Measurements from ENCODE around the gene CRYGB. TPM values are rescaled to one million over a fixed set of nuclear protein-coding genes. Genes with fewer than 3 reads are reported as not detected.
"Not testable (repeated sequence)": the region's sequence is repeated elsewhere in the genome, so short reads cannot be mapped to it uniquely, and the experiment has no call there.

The CRYGB gene
- polyA plus RNA-seq, 5 donors = not detected

DNA sequence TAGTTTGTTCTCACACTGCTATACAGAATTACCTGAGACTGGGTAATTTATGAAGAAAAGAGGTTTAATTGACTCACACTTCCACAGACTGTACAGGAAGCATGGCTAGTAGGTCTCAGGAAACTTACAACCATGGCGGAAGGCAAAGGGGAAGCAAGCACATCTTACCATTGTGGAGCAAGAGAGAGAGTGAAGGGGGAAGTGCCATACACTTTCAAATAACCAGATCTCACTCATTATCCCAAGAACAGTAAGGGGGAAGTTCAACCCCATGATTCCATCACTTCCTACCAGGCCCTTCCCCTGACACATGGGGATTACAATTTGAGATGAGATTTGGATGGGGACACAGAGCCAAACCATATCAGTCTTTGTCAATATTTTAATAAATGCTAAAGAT is 5.0 kb upstream of the CRYGB start:
- no peak for DNase-seq

DNA sequence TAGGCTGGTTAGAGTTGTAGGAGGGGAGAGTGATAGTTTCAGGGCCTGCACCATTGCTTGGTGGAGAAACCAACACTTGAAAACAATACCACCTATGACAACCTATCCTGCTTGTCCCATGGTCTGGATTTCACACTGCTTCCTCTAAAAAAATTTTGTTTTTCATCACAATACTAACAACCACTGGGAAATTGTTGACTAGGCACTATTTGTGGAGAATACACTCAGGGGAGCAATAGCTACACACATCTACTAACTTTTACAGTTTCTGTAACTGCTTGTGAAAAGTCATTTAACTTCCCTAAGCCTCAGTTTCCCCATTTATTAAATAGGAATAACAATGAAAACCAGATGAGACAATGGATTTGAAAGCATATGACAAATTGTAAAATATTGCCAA is 4.1 kb upstream of the CRYGB start:
- DNase-seq = no peak

DNA sequence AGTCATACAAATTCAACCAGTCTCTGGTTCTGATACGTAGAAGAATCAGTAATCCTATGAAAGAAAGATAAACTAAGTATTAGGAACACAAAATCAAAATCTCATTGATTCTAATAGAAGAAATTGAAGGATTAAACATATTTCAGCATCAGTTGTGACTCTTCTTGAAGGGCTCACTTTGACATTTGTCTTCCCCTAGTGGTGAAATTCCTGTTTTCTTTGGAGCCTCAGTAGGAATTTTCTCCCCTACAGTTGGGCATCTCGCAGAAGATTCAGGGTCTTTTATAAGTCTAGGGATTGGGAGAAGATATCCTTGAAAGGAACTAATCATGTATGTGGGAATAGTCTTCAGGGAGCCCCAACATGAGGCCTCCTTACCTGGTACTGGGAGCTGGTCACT is 2.8 kb upstream of the CRYGB start:
- DNase-seq = no peak

DNA sequence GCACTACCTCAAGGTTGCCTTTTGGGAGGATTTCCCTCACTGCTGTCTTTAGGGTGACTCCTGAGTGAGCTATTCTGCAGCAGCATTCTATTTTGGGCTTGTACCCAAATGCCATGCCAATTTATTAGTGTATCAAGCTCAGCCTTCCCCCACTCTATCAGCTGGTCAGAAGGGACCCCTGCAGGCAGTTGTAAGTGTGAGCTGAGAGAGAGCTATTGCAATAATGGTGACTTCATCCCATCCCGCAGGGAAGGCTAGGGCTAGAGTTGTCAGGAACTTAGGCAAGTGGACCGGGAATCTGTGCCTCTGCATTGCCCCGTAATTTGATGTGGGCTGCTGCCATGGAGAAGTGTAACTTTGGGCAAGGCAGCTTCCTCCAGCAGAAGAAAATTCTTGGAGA is 1.8 kb upstream of the CRYGB start:
- DNase-seq = no peak

DNA sequence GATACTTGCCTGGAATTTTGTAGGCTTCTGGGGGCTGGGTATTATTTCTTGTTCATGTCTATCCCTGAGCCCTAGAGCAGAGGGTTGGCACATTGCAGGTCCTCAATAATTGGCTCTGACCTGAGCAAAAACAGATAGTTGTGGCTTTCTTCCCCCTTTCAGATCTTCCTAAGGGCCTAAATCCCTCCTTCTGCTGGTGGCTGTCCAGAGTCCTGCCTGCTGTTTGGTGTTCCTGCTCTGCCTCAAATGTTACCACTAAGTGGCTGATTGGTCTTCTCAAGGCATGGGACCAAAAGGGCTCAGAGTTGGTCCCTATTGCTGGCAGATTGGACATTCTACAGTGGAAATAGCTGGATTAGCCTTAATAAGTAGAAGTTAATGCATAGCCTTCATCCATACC is 1.1 kb upstream of the CRYGB start:
- no peak for DNase-seq

DNA sequence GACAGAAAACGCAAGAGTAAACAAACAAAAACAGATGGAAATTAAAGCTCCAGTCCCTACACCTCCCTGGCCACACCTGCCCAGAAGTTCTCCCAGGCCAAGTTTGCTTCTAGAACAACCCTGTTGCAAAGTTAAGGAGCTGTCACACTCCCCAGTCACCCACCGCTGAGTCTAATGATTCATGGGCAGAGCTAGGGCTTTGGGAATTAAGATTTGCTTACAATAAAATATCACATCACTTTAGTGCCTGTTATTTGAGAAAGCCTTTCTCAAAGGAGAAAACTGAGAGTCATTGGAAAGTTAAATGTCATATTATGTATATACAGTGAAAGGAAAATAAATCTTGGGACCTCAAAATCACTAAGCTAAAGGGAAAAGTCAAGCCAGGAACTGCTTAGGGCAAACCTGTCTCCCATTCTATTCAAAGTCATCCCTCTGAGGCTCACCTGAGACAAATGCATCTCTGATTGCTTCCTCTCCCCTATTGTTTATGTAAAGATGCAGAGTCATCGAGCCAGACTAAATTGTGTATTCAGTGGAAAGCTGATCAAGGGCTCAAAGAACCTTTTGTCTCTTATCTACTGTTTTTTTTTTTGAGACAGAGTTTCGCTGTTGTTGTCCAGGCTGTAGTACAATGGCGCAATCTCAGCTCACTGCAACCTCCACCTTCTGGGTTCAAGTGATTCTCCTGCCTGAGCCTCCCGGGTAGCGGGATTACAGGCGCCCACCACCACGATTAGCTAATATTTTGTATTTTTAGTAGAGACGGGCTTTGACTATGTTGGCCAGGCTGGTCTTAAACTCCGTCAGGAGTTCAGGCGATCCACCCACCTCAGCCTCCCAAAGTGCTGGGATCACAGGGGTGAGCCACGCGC is 2.8 kb downstream of the CRYGB start:
- DNase-seq = no peak

DNA sequence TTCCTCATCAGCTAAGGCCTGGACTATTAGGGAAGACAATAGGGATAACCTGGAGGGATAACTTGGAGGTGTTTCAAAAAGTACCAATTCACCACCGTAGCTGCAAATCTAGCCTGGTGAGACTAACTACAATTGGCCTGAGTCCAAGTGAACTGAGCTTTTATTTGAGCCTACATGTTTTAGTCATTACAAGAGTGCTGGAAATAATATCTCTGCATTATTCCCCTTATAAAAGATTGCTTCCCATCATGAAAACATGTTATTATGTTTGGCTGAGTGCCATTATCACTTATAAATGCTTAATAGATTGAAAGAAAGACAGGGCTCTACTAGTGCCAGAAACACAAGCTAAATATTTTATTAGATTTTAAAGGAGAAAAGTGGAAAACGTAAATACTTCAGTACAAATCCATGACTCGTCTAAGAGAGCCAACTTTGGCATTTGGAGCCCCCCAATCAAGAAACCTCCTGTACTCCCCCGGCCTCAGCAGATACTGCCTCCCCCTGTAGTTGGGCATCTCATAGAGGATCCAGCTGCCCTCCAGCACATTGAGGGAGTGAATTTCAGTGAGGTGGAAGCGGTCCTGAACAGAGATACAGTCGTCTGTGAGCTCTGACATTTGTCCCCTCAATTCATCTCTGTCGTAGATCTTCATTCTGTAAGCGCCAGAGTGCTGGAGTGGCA is 3.6 kb downstream of the CRYGB start:
- no peak for DNase-seq

DNA sequence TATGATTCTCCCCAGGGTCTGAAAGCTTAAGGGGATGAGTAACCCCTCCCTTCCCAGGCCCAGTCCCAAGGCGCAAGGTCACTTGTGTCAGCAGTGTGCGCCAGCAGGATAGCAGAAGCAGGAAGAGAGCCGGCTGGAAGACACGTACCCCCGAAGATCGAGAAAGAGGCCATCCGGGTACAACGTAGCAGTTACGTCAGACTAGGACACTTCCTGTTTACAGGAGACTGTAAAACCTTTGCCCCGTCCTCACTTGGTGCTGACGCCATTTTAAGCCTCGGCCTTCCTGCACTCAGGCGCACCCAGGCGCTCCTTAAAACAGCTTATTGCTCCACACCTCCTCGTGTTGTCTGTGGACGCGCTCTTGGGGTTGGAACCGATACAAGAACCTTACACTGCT is 6.5 kb downstream of the CRYGB start:
- DNase-seq = no peak

DNA sequence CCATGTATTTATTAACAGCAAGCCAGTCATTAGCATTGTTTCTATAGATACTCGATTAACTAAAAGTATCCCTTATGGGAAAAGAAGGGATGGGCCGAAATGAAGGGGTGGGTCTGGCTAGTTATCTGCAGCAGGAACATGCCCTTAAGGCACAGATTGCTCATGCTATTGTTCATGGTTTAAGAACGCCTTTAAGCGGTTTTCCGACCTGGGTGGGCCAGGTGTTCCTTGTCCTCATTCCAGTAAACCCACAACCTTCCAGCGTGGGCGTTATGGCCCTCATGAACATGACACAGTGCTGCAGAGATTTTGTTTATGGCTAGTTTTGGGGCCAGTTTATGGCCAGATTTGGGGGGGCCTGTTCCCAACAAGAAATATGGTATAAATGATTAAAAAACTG is 7.6 kb downstream of the CRYGB start:
- not testable (repeated sequence) for DNase-seq

DNA sequence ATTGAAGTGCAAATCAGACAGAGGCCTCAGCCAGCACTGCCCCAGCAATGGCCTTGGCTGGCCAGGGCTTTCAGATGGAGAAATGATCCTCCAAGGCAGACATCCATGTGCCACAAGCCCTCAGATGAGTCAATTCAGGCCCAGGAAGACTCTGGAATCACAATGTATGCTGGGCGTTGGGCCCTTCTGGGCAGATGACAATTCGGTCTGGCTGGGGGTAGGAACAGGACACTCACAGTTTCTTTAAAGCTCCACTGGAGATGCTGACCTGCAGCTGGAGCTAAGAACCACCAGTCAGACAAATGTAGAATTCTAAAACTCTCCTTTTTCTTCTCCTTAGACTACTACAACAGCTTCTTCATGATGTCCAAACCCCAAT is 9.3 kb downstream of the CRYGB start:
- DNase-seq = no peak

DNA sequence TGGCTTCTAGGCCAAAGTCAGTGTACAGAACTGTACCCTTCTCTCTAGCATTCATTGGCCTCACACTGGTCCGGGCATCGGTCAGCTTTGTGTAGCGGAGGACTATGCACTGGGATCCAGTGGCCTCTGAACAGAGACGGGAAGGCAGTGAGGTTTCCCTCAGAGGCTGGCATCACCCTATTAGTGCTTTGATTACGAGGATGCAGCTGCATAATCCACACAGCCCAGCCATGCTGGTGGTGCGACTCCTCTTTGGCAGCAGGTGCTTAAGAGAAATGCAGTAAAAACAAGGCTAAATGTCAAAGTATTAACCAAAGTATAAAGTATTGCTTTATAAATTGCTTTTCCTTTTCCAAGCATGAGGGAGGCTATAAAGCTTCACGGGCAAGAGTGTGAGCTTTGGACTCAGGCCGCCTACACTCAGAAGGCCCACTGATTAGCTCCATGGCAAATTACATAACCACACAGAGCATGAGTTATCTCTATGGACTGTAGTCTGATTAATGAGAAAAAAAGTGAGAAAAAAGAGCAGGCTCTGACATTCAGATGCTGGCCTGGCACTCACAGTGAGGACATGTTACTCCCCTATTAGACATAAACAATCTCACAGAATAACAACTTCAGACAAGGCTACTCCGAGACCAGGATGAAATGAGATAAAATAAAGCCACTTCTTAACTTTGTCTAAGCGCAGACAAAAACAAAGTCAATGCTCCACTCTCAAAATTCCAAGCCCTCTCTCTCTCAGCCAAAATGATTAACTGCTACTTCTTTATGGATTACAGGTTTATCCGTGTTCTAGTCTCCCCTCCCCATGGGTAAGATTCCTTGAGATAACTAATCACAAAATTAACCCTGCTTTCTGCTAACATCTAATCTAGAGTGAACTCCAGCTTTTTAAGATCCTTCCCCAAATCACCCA is 9.9 kb downstream of the CRYGB start:
- no peak for DNase-seq

DNA sequence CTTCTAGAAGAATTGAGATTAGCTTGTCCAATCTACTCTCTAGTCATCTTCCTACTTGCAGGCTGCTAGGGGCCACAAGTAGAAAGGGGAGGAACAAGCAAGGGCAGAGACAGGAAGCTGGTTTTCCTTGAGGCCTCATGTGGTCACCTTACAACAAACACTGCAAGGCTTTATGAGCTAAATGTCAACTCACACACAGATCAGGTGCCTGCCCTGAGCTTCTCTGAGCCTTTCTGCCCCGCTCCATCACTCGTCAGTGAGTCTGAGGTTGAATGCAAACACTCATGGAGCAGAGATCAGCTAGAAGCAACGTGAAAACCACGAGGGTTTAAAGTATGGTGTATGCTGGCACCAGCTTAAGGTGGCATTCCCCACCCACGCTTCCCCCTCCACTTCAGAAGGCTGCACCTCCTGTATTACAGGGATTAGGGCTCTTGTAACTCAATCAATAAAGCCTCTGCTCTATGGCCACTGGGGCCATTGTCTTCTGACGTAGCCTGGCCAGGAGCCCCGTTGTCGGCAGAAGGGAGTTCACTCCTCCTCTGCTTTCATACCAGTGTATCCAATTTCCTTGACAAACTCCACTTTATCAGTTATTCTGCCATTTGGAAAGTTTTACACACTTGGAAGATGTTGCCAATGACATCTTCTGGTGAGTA is 10.9 kb downstream of the CRYGB start:
- no peak for DNase-seq

DNA sequence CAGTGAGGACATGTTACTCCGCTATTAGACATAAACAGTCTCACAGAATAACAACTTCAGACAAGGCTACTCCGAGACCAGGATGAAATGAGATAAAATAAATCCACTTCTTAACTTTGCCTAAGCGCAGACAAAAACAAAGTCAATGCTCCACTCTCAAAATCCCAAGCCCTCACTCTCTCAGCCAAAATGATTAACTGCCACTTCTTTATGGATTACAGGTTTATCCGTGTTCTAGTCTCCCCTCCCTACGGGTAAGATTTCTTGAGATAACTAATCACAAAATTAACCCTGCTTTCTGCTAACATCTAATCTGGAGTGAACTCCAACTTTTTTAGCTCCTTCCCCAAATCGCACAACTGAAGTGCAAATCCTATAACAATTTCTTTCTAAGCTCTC is 15.2 kb downstream of the CRYGB start:
- DNase-seq = no peak

DNA sequence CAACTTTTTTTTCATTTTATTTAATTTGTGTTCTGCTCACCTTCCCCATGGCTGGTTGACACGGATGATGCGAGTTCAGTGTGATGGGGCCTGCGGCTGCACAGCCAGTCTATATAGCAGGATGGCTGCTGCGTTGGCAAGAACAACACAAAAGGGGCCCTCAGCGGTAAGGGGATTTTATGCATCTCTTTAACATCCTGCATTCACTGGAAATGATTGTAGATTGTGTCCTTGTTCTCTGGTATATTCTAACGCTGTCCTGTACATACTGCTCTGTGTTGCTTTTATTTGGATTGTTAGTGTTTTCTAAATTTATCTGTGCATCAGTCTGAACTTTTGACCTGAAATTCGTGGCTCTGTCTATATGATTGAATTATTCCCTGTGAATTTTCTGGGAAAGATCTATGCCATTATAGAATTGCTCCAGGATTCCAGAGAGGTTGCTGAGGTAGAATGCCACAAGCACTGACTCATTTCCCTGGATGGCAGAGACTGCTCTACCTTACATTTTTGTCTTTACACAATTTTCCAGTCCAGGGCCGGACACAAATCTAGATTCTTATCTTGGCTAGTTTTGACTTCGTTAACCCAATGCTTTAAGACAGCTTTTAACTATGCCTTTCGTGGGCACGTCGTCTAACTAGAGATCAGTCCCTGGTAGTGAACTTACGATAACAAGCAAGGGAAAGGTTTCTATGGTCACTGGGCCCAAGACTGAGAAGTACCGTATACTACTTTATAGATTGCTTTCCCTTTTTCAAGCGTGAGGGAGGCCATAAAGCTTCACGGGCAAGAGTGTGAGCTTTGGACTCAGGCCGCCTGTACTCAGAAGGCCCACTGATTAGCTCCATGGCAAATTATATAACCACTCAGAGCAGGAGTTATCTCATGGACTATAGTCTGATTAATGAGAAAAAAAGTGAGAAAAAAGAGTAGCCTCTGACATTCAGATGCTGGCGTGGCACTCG is 15.9 kb downstream of the CRYGB start, which contains the start of gene CRYGC:
CRYGC (minus strand) TSS at position 85 of the 968 bp plus-strand sequence; CDS start at position 49, 36 bp downstream.
- DNase-seq = no peak

DNA sequence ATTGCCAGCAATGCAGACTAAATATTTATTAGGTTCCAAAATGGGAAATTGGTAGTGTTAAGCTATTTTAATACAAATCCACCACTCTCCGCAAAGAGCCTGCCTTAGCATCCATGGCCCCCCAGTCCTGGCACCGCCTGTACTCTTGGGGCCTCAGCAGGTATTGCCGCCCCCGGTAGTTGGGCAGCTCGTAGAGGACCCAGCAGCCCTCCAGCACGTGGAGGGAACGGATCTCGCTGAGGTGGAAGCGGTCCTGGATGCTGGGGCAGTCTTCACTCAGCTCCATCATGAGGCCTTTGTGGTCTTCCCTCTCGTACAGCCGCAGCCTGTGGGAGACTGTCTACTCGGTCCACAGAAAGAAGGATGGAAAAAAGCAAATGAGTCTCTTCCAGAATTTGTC is 17.8 kb downstream of the CRYGB start:
- DNase-seq = no peak

DNA sequence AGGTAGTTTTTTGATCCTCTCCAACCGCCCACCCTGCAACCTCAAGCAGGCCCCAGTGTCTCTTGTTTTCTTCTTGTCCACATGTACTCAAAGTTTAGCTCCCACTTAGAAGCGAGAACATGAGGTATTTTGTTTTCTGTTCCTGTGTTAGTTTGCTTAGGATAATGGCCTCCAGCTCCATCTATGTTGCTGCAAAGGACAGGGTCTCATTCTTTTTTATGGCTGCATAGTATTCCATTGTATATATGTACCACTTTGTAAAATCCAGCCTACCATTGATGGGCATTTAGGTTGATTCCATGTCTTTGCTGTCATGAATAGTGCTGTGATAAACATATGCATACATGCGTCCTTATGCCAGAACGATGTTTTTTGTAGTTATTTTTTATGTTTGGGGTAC is 18.9 kb downstream of the CRYGB start:
- DNase-seq = no peak

DNA sequence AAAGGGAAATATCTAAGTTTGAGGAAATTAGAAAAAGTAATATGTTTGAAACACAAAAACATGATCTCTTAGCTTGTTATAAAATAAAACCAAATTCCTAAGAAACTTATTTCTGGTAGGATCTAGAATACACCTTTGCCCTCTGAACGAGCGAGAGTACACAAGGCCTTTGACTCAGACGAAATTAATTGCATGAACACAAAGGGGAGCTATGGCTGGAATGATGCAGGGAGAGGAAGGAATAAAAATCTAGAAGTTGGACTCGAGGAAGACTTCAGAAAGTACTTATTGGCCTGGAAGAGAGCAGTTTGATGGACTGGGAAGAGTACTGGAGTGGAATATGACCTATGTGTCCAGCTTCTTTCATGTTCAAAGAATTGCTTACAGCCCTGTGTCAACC is 20.7 kb downstream of the CRYGB start:
- DNase-seq = no peak

DNA sequence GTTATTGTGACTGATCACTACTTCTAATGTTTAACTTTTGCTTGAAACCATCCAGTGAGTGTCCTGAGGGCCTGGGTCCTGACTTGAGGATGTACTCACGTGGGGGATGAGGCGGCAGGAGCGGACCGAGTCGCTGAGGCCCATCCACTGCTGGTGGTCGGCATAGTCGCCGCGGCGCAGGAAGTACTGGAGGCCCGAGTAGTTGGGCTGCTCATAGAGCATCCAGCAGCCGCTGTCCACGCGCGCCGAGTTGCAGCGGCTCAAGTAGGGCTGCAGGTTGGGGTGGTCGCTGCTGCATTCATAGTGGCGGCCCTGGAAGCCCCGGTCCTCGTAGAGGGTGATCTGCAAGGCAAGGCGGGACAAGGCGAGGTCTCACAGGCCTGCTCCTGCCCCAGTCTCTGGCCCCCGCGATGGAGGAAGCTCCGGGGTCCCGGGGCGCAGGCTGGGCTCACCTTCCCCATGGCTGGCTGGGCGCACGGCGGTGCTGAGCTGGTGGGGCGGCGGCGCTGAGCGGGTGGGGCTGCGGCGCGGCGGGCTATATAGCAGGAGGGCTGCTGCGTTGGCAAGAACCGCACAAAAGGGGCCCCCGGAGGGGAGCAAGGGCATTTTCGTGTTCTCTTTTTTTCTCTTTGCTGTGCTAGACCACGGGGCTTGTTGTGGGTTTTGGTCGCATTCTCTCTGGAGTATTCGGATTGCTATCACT is 21.8 kb downstream of the CRYGB start, which contains the start of gene CRYGD:
CRYGD (minus strand) TSS at position 512 of the 703 bp plus-strand sequence; CDS start at position 461, 51 bp downstream.
- DNase-seq = not testable (repeated sequence)

DNA sequence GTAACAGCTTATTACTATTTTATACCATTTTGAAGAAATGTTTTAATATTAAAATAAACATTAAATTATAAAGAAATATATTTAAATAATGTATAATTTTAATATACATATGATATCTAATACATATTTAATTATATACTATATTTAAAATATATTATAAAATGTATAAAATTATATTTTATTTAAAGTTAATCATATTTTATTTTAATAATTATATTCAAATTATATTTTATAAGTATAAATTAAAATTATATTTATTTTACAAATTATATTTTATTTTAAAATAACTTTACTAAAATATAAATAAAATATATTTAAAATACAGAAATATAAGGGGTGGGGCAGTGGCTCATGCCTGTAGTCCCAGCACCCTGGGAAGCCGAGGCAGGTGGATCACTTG is 23.7 kb downstream of the CRYGB start:
- no peak for DNase-seq

DNA sequence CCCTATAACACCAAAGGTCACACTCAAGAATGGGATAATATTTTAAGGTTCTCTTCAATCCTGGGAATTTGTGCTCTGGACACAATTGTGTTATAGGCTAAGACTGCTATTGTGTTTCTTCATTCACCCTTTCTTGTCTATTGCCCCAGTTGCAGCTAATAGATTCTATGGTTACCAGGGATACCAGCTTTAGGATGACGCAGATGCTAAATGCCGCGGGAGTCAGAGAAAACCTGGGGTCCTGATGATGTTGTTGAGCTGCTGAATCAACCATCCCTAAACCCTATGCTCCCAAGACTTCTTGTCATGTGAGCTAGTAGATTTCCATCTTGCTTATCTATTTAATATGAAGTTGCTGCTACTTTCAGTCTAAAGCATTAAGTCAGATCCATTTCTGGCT is 27.0 kb downstream of the CRYGB start:
- no peak for DNase-seq
